Activated T-cell treated with anti-CD3 and anti-CD28 coated beads for 24 hours (primary cell): ENCODE data around the gene ATP6V0A1.

Source experiments
- DNase-seq: peaks from one replicate; pipeline ENCODE4 v3.0.0-alpha.2; 2020; ENCODE audit warnings: low read depth

ATP6V0A1 gene

GRCh38 chr17:42562388-42563142, 103.9 kb downstream of the ATP6V0A1 start:
- DNase-seq = no peak

- no peak for DNase-seq
Observed at GRCh38 chr17:42563143-42563509, 104.4 kb downstream of the ATP6V0A1 start.

- DNase-seq = no peak
Observed at GRCh38 chr17:42563543-42563942, 104.9 kb downstream of the ATP6V0A1 start.

- no peak for DNase-seq
Observed at GRCh38 chr17:42563950-42564349, 105.3 kb downstream of the ATP6V0A1 start.

GRCh38 chr17:42564815-42565522, 106.3 kb downstream of the ATP6V0A1 start:
- DNase-seq = no peak

- no peak for DNase-seq
Observed at GRCh38 chr17:42565523-42566214, 107.0 kb downstream of the ATP6V0A1 start.

- DNase-seq = no peak
Observed at GRCh38 chr17:42566215-42566882, 107.7 kb downstream of the ATP6V0A1 start.

- peak; percentile 89 for DNase-seq
Observed at GRCh38 chr17:42566883-42567573, 108.3 kb downstream of the ATP6V0A1 start, which contains the start of gene MLX. TSS of gene MLX (plus strand) at chr17:42567100. CDS start at chr17:42567125, 25 bp downstream.

GRCh38 chr17:42568341-42569111, 109.8 kb downstream of the ATP6V0A1 start:
- no peak for DNase-seq

- DNase-seq = no peak
Observed at GRCh38 chr17:42571435-42572225, 113.0 kb downstream of the ATP6V0A1 start.
